VCaP (cell line): Measurements from ENCODE around the gene CPXM2.

Experiments
- H3K27ac ChIP-seq: fragments of 450-650 bp; 2 replicates; pipeline ENCODE4 v1.5.1; 2017
- CTCF ChIP-seq: fragments of 450-650 bp; conservative IDR thresholded peaks from 2 replicates; pipeline ENCODE4 v1.5.1; 2017; ENCODE audit warnings: mild to moderate bottlenecking, moderate library complexity

Gene CPXM2

GRCh38 chr10:123862421-123863182, 29.0 kb downstream of the CPXM2 start:
- no peak overlapping the region for H3K27ac ChIP-seq
- no peak for TF ChIP-seq CTCF

GRCh38 chr10:123860856-123861255, 30.8 kb downstream of the CPXM2 start:
- no peak overlapping the region for H3K27ac ChIP-seq
- TF ChIP-seq CTCF, result no peak

- no peak overlapping the region for H3K27ac ChIP-seq
Observed at GRCh38 chr10:123860209-123860608, 31.4 kb downstream of the CPXM2 start.

GRCh38 chr10:123859653-123860050, 32.0 kb downstream of the CPXM2 start:
- H3K27ac ChIP-seq, result no peak overlapping the region
- TF ChIP-seq CTCF, result no peak

More at GRCh38 chr10:123860209-123860608, 31.4 kb downstream of the CPXM2 start:
- no peak for TF ChIP-seq CTCF

GRCh38 chr10:123858907-123859652, 32.5 kb downstream of the CPXM2 start:
- no peak for TF ChIP-seq CTCF
- H3K27ac ChIP-seq, result no peak overlapping the region

GRCh38 chr10:123858077-123858681, 33.4 kb downstream of the CPXM2 start:
- TF ChIP-seq CTCF, result no peak
- H3K27ac ChIP-seq, result no peak overlapping the region

- TF ChIP-seq CTCF, result no peak
- no peak overlapping the region for H3K27ac ChIP-seq
Observed at GRCh38 chr10:123857616-123858015, 34.0 kb downstream of the CPXM2 start.
